H9 (cell line): ENCODE measurements around the gene IL6ST. TPM values are rescaled to one million over a fixed set of nuclear protein-coding genes. Genes with fewer than 3 reads are reported as not detected.

Experiments
- DNase-seq: peaks from one replicate; pipeline ENCODE4 v3.0.0-alpha.2; 2017
- H2AFZ ChIP-seq: one replicate; pipeline ENCODE4 v1.6.1; 2013; ENCODE audit warnings: mild to moderate bottlenecking, low read length, control low read depth, moderate library complexity
- H2AK5ac ChIP-seq: 2 replicates; pipeline ENCODE4 v1.6.1; 2013; ENCODE audit warnings: low read length, control low read depth, mixed read lengths; ENCODE audit not compliant: insufficient read length
- H2BK120ac ChIP-seq: one replicate; pipeline ENCODE4 v1.6.1; 2013; ENCODE audit warnings: low read depth, mild to moderate bottlenecking, low read length, control low read depth, inconsistent platforms; ENCODE audit not compliant: poor library complexity, severe bottlenecking
- H2BK12ac ChIP-seq: 2 replicates; pipeline ENCODE4 v1.6.1; 2013; ENCODE audit warnings: low read length, control low read depth, mixed read lengths, low read depth; ENCODE audit not compliant: insufficient read length
- H2BK15ac ChIP-seq: 2 replicates; pipeline ENCODE4 v1.6.1; 2013; ENCODE audit warnings: low read depth, low read length, control low read depth
- H2BK20ac ChIP-seq: one replicate; pipeline ENCODE4 v1.6.1; 2013; ENCODE audit warnings: low read depth, mild to moderate bottlenecking, low read length, control low read depth, inconsistent platforms; ENCODE audit not compliant: poor library complexity, severe bottlenecking
- H2BK5ac ChIP-seq: 2 replicates; pipeline ENCODE4 v1.6.1; 2013; ENCODE audit warnings: low read length, control low read depth, mixed read lengths; ENCODE audit not compliant: insufficient read length
- H3K14ac ChIP-seq: 2 replicates; pipeline ENCODE4 v1.6.1; 2013; ENCODE audit warnings: low read length, control low read depth; ENCODE audit not compliant: insufficient read depth
- H3K18ac ChIP-seq: 2 replicates; pipeline ENCODE4 v1.6.1; 2013; ENCODE audit warnings: low read depth, mild to moderate bottlenecking, mixed read lengths, low read length, control low read depth; ENCODE audit not compliant: insufficient read length
- H3K23ac ChIP-seq: 2 replicates; pipeline ENCODE4 v1.6.1; 2013; ENCODE audit warnings: low read length, control low read depth, mixed read lengths, low read depth; ENCODE audit not compliant: insufficient read length
- H3K23me2 ChIP-seq: 2 replicates; pipeline ENCODE4 v1.6.1; 2013; ENCODE audit warnings: low read depth, mild to moderate bottlenecking, mixed read lengths, low read length, control low read depth; ENCODE audit not compliant: insufficient read length, poor library complexity, severe bottlenecking
- H3K27ac ChIP-seq: 2 replicates; pipeline ENCODE4 v1.5.1; 2013; ENCODE audit warnings: low read length, control low read depth, mixed read lengths, low read depth; ENCODE audit not compliant: insufficient read length
- H3K27me3 ChIP-seq: 2 replicates; pipeline ENCODE4 v1.6.1; 2013; ENCODE audit warnings: low read length, control low read depth, inconsistent platforms; ENCODE audit not compliant: insufficient read depth
- H3K4ac ChIP-seq: 2 replicates; pipeline ENCODE4 v1.6.1; 2013; ENCODE audit warnings: low read depth, mild to moderate bottlenecking, control low read depth, inconsistent platforms, low read length, moderate library complexity
- H3K4me1 ChIP-seq: 2 replicates; pipeline ENCODE4 v1.6.1; 2013; ENCODE audit warnings: low read length, control low read depth, inconsistent platforms; ENCODE audit not compliant: insufficient read depth
- H3K4me2 ChIP-seq: 2 replicates; pipeline ENCODE4 v1.6.1; 2013; ENCODE audit warnings: low read length, control low read depth, mixed read lengths; ENCODE audit not compliant: insufficient read length, insufficient read depth
- H3K56ac ChIP-seq: 2 replicates; pipeline ENCODE4 v1.6.1; 2013; ENCODE audit warnings: low read depth, mild to moderate bottlenecking, mixed read lengths, low read length, control low read depth; ENCODE audit not compliant: insufficient read length
- H3K79me1 ChIP-seq: 2 replicates; pipeline ENCODE4 v1.6.1; 2013; ENCODE audit warnings: low read depth, mild to moderate bottlenecking, moderate library complexity, low read length, control low read depth, inconsistent platforms; ENCODE audit not compliant: insufficient read depth, poor library complexity, severe bottlenecking
- H3K79me2 ChIP-seq: 2 replicates; pipeline ENCODE4 v1.6.1; 2013; ENCODE audit warnings: low read length, control low read depth, inconsistent platforms; ENCODE audit not compliant: insufficient read depth
- H3K9ac ChIP-seq: 2 replicates; pipeline ENCODE4 v1.6.1; 2013; ENCODE audit warnings: low read length, control low read depth, mixed read lengths; ENCODE audit not compliant: insufficient read length; ENCODE audit errors: extremely low read depth
- H3K9me3 ChIP-seq: one replicate; pipeline ENCODE4 v1.6.1; 2013; ENCODE audit warnings: low read depth, low read length, inconsistent platforms; ENCODE audit not compliant: control insufficient read depth
- H3T11ph ChIP-seq: one replicate; pipeline ENCODE4 v1.6.1; 2013; ENCODE audit warnings: mild to moderate bottlenecking, low read length, control low read depth, inconsistent platforms
- H4K20me1 ChIP-seq: one replicate; pipeline ENCODE4 v1.6.1; 2013; ENCODE audit not compliant: control insufficient read depth, insufficient read length, insufficient read depth
- H4K5ac ChIP-seq: 2 replicates; pipeline ENCODE4 v1.6.1; 2013; ENCODE audit warnings: low read depth, mild to moderate bottlenecking, mixed read lengths, low read length, control low read depth; ENCODE audit not compliant: insufficient read length
- H4K8ac ChIP-seq: replicated peaks from 2 replicates; pipeline ENCODE4 v1.6.1; 2013; ENCODE audit warnings: low read length, control low read depth, mixed read lengths, low read depth; ENCODE audit not compliant: insufficient read length
- H4K91ac ChIP-seq: 2 replicates; pipeline ENCODE4 v1.6.1; 2013; ENCODE audit warnings: low read depth, mild to moderate bottlenecking, moderate library complexity, mixed read lengths, low read length, control low read depth; ENCODE audit not compliant: insufficient read length
- H3K27ac Mint-ChIP-seq, 3 experiments: 2 replicates in 2 of 3; 3 replicates in 1 of 3; pipeline ENCODE4 v1.8.0; 2020 to 2021; ENCODE audit warnings: mixed read lengths in 3 of 3, mild to moderate bottlenecking in 1 of 3, moderate library complexity in 1 of 3
- H3K27me3 Mint-ChIP-seq: 2 replicates; pipeline ENCODE4 v1.8.0; 2021; ENCODE audit warnings: low read depth, mild to moderate bottlenecking, moderate library complexity, mixed read lengths
- H3K36me3 Mint-ChIP-seq, 3 experiments: 2 replicates in 2 of 3; 3 replicates in 1 of 3; pipeline ENCODE4 v1.8.0; 2020 to 2021; ENCODE audit warnings: low read depth in 3 of 3, mixed read lengths in 3 of 3; ENCODE audit not compliant: insufficient read depth in 1 of 3
- H3K4me1 Mint-ChIP-seq, 2 experiments: 2 replicates each; pipeline ENCODE4 v1.8.0; 2020; ENCODE audit warnings: mixed read lengths in 2 of 2
- H3K4me3 Mint-ChIP-seq, 2 experiments: 2 replicates in 1 of 2; 3 replicates in 1 of 2; pipeline ENCODE4 v1.8.0; 2020 to 2021; ENCODE audit warnings: mild to moderate bottlenecking in 2 of 2, mixed read lengths in 2 of 2, moderate library complexity in 1 of 2
- H3K9me3 Mint-ChIP-seq, 2 experiments: 2 replicates in 1 of 2; 3 replicates in 1 of 2; pipeline ENCODE4 v1.8.0; 2020; ENCODE audit warnings: mild to moderate bottlenecking in 2 of 2, mixed read lengths in 2 of 2, moderate library complexity in 1 of 2
- CTCF ChIP-seq: fragments of 200-600 bp; sonication (generic); conservative IDR thresholded peaks from 3 replicates; pipeline ENCODE4 v1.8.0; 2021; ENCODE audit warnings: antibody characterized with exemption, mild to moderate bottlenecking
- WGBS: extraction: QIAGEN DNeasy Blood & Tissue Kit; methylation state at CpG from one replicate; pipeline ENCODE4 v1.1.7; 2013; ENCODE audit warnings: missing lambda C conversion rate, low lambda C conversion rate, mixed read lengths; ENCODE audit not compliant: insufficient read length; ENCODE audit errors: extremely low coverage; 5-methylcytosine and 5-hydroxymethylcytosine counted together
- total RNA-seq: library from RNA; stranded (reverse); gene quantifications from 2 replicates; pipeline ENCODE4 v1.2.1, GENCODE V29; 2021

Gene IL6ST
- total RNA-seq, 1 experiment from 2014 or later = 11.1 TPM

GRCh38 chr5:56024810-56025150 lies 30.0 kb upstream of the IL6ST start:
- Histone ChIP-seq H3K27me3 (no peaks in the 10 kb centered on the region), H3K9me3 (no peaks in the 10 kb centered on the region), H3K79me1 (no peaks in the 10 kb centered on the region), H2BK15ac (no peak overlapping the region), H2AK5ac (no peak overlapping the region), H3K56ac (no peak overlapping the region), H3K4me2 (no peak overlapping the region), H4K20me1 (no peaks in the 10 kb centered on the region), H2AFZ (no peak overlapping the region), H3K4ac (no peak overlapping the region), H3K9ac (no peak overlapping the region), H2BK20ac (no peak overlapping the region), H2BK5ac (no peak overlapping the region), H3T11ph (no peak overlapping the region), H3K18ac (no peak overlapping the region), H3K14ac (no peak overlapping the region), H4K8ac (no peak overlapping the region), H3K23ac (no peak overlapping the region), H3K79me2 (no peaks in the 10 kb centered on the region), H2BK120ac (no peak overlapping the region), H4K91ac (no peak overlapping the region), H3K4me1 (no peaks in the 10 kb centered on the region), H3K27ac (no peak overlapping the region), H3K23me2 (no peaks in the 10 kb centered on the region), H2BK12ac (no peak overlapping the region), H4K5ac (no peak overlapping the region)
- WGBS = no CpG with 5 or more reads among the region's 2 CpGs
- Mint-ChIP-seq H3K9me3 (no peaks in the 10 kb centered on the region), H3K36me3 (no peaks in the 10 kb centered on the region), H3K27me3 (no peaks in the 10 kb centered on the region), H3K4me1 (no peaks in the 10 kb centered on the region), H3K4me3 (no peak overlapping the region), H3K27ac (no peak overlapping the region)
- no peak for TF ChIP-seq CTCF
- DNase-seq = no peak
